ENCODE data around the gene ELOVL5.
"Not testable (repeated sequence)": the region's sequence is repeated elsewhere in the genome, so short reads cannot be mapped to it uniquely, and the experiment has no call there.

ELOVL5 gene

DNA sequence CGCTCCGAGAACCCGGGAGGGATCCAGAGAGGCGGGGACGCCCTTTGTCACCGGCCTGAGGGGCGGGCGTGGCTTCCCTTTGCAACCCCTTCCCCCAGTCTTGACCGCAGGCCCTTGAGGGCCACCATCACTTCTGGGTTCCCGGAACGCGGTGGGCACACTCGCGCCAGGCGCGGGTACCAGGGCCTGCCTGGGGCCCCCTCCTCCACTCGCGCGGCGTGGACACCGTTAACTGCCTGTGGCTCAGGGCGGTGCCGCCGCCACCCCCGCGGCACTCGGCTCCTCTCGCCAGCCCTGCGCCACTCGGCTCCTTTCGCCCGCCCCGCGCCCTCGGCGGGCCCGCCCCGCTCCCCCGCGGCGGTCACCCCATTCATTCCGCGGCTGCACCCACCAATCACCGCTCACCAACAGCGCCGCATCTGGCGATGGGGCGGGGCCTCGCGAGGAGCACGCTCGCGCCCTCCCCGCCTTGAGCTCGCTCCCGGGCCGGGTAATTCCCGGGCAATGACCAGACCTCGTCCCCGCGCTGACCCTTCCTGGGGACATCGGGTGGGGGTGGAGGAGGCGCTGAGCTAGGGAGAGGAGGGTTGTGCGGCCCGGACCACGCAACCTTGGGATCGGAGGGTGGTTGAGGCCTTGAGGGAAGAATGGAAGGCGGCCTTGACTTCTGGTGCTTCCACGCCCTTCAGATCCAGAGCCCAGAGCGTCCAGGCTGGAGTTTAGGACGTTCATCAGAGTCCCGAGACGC is 10.5 kb upstream of the ELOVL5 start:
- peak; percentile 85 for DNase-seq

DNA sequence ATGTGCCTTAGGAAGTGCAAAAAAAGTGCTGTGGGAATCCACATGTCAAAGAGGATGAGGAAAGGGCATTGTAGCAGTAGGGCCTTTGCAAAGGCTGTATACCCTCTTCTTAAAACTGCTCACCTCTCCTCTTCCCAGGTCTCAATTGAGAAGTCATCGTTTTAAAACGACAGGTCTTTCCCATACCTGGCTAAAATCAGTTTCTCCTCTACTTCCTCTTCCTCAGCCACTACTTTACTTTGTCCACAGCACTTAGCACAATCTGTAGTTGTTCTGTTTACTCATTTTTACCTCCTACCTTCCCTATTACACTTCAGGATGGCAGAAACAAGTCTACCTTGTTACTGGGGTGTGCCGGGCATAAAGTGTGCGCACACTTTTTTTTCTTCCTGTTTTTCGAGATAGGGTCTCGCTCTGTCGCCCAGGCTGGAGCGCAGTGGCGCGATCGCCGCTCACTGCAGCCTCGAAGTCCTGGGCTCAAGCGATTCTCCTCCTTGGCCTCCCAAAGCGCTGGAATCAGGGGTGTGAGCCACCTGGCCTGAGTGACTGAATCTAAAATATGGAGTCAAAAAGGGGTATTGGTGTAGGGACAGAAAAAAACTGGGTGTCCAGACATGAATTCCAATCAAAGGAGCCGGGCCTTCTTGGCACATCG is 9.8 kb upstream of the ELOVL5 start:
- DNase-seq, result no peak

DNA sequence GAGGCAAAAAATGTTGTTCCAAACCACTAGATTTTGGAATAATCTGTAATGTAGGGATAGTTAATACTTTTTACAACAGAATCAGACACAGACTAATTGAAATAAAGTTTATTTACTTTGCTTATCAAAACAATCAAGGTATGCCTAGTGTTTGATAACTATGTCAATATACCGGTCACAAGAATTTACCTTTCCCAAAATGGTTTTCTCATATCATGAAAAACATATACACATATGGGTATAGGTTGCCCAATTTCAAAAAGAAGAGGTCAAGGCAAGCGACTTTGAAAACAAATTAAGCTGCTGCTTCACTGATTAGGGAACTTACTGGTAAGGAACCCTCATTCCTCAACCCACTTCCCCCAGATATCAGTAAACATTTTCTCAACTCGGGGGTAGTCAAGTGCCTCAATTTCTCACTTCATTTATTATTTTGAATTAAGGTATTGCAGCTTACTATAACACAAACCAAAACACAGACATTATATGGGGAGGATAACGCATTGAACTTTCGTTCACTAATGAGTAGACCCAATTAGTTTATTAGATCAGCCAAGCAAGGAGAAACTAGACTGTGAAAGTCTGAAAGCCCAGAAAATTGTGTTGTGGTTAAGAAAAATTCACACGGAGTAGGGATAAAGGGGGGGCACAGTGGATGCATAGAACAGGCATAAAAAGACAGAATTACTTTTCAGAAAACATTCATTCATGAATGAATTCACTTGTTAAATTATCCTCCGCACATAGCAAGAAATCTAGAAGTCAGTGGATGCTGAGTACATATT is 9.0 kb upstream of the ELOVL5 start:
- no peak for DNase-seq

DNA sequence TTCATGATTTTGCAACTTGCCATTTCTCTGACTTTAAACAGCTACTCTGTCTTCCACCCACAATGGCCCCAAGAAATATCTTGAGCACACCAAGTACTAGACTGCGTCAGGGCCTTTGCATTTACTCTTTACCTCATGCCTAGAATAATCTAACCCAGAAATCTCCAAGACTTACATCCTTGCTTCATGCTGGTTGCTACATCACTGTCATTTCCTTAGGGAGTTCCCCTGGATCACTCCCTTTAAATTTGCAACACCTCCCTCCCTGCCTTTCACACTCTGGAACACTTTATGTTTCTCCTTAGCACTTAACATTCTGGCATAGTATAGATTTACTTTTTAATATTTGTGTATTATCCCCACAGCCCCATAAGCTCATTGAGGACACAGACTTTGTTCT is 4.9 kb upstream of the ELOVL5 start:
- no peak for DNase-seq

DNA sequence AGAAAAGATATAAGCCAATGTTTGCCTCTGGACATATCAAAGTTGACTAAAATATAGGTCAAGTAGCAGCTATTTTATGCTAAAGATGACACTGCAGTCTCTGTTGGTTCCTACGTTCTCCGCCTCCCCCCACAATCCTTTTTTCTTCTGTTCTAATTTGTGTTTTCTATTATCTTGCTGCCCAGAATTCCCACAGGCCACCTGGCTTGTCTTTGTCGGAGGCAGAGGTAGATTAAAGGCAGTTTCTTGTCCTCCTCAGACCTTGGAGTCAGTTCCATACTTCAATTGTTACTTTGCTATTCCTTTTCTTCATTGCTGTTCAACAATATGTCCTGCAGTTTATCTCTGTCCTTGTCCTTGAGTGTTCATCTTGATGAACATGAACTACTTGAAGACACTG is 3.6 kb upstream of the ELOVL5 start:
- DNase-seq, result no peak

DNA sequence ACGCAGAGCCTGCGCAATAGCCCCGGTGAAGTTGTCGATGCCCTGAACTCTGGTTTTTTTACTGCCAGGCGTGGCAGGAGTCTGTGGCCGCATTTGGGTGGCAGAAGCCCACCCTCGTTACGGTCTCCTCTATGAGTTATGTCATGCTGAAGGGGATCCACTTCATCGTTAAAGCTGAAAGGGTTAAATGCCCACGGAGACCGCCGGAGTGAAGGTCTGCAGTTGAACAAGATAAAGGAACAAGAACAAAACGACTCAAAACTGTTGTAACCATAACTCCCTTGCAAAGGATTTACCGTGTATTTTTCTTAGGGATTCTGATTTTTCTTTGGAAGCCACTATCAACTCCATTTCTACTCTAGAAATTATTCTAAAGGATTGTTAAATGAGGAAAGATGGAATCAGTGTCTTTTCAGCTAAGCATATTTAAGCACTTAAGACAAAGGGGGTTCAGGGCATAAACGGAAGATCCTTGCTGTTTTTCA is 501 bp upstream of the ELOVL5 start:
- DNase-seq, result no peak

DNA sequence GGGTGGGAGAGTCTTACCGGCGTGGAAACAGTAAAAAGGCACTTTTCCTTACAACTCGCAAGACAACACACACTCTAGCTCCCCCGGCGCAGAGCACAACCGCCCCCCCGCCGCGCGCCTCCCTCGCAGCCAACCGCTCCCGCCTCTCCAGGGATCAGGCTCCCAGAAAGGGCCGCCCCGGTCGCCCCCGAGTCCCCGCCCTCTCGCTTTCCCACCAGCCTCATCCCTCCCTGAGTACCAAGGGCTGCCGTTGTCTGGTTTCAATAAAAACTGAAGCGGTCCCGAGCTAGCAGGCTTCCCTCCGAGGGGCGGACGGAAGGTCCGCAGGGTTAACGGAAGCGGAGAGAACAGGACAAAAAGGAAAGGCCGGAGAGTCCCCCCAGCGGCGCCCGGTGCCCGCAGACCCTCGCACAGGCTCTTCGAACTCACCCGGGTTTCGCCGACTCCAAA is 804 bp downstream of the ELOVL5 start:
- no peak for DNase-seq

DNA sequence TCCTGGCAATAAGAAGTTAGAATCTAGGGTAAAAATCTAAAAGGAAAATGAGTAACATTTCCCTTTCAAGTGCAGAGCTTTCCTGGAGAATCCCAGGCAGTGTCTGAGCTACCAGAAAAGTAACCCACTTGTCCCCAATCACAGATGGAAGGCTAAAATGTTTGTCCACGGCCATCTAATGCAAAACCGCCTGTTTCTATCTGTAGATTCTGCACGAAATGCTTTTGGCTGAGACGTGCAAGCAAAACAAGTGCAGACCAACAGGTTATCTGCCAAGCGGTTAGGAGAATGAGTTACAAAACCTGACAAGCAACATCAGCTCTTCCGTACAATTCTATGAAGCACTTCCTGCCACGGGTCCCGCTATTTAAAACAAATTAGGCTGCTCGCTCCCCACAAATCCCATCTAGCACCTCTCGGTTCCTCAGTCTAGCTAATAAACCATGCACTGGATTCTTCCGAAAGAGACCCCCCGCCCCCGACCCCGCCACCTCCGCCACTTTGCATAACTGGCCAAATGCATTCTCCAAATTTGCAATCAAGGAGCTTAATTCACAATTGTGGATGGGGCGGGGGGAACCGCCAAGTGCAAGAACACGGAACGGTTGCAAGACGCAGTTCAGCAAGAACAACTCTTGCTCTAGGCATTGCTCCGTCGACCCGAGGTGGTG is 1.4 kb downstream of the ELOVL5 start:
- no peak for DNase-seq

DNA sequence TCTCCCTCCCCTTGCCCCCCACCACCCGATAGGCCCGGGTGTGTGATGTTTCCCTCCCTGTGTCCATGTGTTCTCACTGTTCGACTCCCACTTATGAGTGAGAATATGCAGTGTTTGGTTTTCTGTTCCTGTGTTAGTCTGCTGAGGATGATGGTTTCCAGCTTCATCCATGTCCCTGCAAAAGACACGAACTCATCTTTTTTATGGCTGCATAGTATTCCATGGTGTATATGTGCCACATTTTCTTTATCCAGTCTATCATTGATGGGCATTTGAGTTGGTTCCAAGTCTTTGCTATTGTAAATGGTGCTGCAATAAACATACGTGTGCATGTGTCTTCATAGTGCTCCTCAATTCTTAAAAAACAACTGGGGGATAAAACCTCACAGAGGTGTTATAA is 2.7 kb downstream of the ELOVL5 start:
- DNase-seq, result not testable (repeated sequence)

DNA sequence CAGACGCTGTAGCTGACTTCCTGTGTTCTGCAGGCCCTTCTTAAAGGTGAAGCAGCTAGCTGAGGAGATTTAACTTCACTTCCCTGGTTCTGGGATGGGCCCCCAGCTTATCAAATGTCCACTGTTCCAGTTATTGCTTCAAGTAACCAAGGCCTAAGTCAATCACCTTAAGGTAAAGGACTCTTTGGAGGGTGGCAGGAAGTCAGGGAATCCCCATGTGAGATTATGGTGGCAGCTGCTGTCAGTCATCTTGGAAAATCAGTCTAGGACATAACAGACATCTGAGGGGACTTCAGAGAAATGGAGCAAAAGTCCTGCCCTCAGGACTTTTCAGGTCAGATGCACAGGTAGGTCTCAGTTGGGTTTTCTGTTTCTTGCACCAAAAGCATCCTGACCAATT is 3.8 kb downstream of the ELOVL5 start:
- DNase-seq, result no peak

DNA sequence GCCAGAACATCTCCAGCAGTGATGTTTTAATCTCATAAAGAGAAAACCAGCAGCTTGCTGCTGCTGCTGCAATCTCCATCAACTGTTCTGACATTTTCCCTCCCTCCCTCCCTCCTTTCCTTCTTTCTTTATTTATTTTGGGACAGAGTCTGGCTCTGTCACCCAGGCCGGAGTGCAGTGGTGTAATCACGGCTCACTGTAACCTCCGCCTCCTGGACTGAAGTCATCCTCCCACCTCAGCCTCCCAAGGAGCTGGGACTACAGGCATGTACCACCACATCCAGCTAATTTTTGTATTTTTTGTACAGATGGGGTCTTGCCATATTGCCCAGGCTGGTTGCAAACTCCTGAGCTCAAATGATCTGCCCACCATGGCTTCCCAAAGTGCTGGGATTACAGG is 5.7 kb downstream of the ELOVL5 start:
- DNase-seq, result no peak

DNA sequence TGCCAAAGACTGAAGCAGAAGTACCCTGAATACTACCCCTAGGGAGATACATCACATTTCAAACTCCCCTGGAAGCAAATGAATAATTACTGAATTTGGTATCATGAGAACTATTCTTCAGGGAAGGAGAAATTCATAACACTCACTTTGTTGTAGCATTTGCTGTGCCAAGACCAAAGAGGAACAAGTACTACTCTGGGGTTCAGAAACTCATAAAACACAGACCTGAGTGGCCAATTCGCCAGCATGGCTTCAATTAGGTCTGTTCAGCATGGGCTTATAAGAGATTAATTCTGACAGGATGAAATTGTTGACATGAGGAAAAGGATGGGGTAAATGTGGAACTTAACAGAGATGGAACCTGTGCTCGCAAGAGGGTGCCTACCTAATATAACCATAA is 6.5 kb downstream of the ELOVL5 start:
- no peak for DNase-seq

DNA sequence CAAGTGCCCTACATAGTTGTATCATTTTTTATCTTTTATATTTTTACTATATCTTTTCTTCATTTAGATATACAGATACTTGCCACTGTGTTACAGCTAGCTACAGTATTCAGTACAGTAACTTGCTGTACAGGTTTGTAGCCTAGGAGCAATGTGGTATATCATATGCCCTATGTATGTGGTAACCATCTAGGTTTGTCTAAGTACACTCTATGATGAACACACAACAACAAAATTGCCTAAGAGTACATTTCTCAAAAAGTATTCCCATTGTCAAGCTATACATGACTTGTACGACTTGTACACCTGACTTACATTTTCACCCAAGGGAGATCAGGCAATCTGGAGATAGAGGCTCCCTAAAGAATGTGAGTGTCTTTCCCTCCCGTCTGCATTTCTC is 8.2 kb downstream of the ELOVL5 start:
- no peak for DNase-seq

DNA sequence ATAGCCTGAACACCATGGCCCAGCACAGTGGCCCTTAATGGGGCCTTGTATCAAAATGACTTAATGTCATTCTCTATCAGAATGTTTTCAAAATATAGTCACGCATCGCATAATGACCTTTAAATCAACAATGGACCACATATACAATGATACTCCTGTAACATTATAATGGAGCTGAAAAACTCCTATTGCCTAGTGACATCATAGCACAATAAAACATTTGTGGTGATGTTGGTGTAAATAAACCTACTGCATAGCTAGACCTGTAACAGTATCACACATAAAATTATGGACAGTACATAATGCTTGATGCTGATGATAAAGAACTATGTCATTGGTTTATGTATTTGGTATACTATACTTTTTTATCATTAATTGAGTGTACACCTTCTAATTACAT is 9.3 kb downstream of the ELOVL5 start:
- no peak for DNase-seq

DNA sequence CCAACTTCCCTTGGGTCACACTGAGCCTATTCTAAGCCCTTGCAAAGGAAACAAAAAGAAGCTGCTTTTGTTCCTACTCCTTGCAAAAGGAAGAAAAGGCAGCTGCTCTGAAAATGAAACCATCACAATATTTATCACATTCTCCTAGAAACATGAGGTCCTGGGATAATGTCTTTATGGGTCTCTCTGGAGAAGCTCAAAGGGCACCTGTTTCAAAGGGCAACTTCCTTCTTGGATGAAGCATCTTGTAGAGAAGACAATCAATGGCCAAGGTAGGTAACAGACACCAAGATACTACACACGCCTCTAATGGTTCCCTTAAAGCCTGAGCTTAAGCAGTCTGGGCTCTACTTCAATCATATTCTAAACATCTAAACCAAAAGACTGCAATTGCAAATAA is 10.4 kb downstream of the ELOVL5 start:
- no peak for DNase-seq

DNA sequence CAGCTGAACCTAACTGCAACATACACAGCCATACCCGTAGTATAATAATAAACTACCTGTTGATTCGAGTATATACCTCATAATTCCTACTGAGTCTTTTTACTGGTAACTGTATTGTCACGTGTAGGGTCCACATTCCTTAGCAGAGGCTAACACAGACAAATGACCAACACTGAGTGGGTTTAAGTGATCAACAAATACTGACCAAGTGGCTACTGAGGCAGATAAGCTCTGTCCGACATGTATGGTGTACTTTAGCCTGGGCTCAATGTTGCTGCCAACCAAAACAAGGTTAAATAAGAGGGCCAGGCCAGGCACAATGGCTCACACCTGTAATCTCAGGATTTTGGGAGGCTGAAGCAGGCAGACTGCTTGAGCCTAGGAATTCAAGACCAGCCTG is 12.7 kb downstream of the ELOVL5 start:
- no peak for DNase-seq

DNA sequence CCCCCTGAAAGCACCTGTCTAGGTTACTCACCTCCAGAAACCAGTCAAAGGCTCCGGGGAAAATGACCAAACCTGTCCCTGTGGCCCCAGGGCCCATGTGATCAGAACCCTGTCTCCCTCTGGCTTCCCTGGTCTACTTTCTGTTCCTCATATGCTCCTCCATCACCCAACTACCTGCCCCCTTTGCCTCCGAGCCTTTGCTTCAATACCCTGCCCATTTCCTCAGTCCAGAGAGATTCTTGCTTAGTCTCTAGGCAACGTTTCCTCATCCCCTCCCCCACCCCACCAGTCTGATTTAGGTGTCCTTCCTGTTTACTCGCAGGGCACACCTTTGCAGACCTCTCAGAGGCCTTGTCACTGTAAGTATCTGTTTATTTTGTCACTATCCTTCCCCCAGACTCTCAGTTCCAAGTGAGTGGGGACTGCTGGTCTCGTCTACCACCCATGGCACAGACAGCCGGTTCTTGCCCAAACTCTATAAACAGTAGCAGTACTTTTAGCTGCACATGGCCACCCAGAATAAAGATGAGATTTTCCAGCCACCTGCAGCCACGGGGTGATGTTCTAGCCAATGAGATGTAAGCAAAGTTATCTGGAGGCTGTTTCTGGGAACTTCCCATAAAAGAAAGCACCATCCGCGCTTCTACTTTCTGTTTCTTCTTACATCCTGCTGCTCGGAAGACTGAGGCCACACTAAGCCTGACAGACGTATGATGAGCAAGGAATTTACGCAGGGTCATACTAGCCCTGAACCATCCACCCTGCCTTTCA is 13.3 kb downstream of the ELOVL5 start:
- no peak for DNase-seq

DNA sequence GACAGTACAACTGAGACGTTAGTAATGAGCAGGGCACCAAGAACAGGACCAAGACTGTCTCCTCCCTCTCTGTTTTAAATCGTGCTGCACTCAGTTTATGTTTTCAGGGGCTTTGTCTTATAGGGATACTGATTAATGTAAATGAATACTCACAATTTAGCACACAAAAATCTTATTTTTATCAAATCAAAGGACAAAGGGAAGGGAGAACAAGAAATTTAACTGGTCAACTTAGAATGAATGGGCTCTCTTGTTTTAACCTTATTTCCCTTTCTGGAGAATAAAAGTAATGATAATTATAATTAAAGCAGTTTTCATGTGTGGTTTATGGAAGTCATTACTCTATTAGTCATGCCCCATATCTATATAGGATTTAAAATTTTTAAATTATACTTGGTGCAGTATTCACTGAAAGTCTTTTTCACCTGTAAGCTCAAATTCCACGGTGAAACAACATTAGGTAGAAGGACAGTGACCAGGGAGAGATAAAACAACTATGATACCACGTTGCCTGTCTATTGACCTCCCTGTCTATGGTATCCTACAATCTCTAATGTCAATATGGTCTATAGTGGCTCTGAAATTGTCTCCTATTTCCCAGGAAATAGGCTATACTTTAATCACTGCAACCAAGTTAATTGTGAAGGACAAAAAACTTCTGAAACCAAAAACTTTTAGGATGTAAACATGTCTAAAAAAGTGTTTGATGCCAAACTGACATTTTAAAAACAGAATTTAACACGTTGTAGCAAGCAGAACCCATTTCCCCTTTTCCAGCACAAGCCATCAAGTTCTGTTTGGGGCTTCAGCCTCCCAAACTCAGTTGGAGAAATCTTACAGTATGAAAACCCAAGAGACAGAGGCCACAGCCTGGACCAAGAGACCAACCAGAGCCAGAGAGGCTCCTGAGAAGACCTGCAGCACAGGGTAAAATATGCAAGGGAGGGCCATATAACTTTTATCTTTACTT is 15.0 kb downstream of the ELOVL5 start:
- DNase-seq, result no peak

DNA sequence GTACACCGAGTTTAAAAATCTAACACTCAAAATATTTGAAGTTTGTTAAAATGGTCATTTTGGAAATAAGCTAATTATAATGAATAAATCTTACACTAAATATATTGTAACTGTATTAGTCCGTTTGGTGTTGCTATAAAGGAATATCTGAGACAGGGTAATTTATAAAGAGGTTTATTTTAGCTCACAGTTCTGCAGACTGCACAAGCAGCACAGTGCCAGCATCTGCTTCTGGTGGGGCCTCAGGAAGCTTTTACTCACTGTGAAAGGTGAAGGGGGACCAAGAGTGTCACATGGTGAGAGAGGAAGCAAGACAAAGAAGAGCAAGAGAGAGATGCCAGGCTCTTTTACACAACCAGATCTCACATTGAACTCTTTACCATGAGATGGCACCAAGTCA is 17.1 kb downstream of the ELOVL5 start:
- no peak for DNase-seq

DNA sequence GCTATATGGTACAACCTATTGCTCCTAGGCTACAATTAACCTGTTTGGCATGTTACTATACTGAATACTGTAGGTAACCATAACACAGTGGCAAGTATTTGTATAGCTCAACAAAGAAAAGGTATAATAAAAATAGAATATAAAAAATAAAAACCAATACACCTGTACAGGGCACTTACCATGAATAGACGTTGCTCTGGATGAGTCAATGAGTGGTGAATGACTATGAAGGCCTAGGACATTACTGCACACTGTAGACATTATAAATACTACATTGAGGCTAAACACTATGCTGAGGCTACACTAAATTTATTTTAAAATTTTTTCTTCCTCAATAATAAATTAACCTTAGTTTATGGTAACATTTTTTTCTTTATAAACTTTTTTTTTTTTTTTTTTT is 18.6 kb downstream of the ELOVL5 start:
- DNase-seq, result no peak

DNA sequence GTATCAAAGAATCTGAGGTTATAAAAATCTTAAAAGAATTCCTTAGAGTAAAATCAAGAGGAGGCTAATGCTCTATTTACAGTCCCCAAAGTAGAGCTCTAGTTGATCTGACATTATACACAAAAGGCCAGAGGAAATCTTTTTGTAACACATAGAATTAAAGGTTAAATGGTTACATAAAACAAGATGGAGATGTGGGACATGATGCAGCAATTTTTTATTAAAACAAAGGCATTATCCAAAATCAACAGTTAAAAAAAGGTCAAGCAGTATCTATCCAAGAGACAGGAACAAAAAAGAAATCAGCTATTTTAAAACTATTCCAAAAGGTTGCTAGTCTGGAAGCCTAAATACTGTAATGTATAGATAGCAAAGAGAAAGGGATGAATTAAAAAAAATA is 20.4 kb downstream of the ELOVL5 start:
- DNase-seq, result no peak

Measured in NCI-H2107 (cell line).